ENCODE measurements around the gene ANKRD27. TPM values are rescaled to one million over a fixed set of nuclear protein-coding genes. Genes with fewer than 3 reads are reported as not detected.

Gene ANKRD27
- total RNA-seq, 1 experiment from 2014 or later = 48.1 TPM

GRCh38 chr19:32626969-32627368 is 48.0 kb downstream of the ANKRD27 start:
- no peak overlapping the region for H3K4me3 ChIP-seq (replicated peaks in 1 of 2; ENCODE audit: low read depth in 1 of 2, low read length in 2 of 2)
- H4K20me1 ChIP-seq (ENCODE audit: insufficient read depth) = no peaks in the 10 kb centered on the region
- H3K79me2 ChIP-seq (ENCODE audit: insufficient read depth, low read length) = no peaks in the 10 kb centered on the region
- POLR2A ChIA-PET = no interaction called here
- no peak overlapping the region for H3K9ac ChIP-seq (ENCODE audit: low read length)
- H3K9me2 ChIP-seq (ENCODE audit: insufficient read depth) = no peaks in the 10 kb centered on the region
- CTCF ChIA-PET = no interaction called here
- no peak overlapping the region for H2AFZ ChIP-seq (ENCODE audit: low read depth, low read length, poor library complexity, severe bottlenecking)
- ATAC-seq = no peak
- no peaks in the 10 kb centered on the region for H3K4me1 ChIP-seq (ENCODE audit: control insufficient read depth in 1 of 2, insufficient read depth in 2 of 2, low read length in 2 of 2)
- H3K27ac ChIP-seq (ENCODE audit: low read depth, low read length) = no peak overlapping the region
- H3K4me2 ChIP-seq (ENCODE audit: low read length) = no peak overlapping the region
- peaks cover 14 to 23% of the 10 kb centered on the region in 2 experiments; a peak in 3 of 4 replicates for H3K36me3 ChIP-seq (ENCODE audit: control insufficient read depth in 1 of 2, insufficient read depth in 2 of 2, low read length in 2 of 2)
- BruUV-seq (replicated peaks) = no TSS peak
- no peak for DNase-seq (ENCODE audit: low read depth, low spot score)
- no peaks in the 10 kb centered on the region for H3K9me3 ChIP-seq (ENCODE audit: control insufficient read depth in 1 of 2, insufficient read depth in 1 of 2, low read depth in 1 of 2, low read length in 2 of 2)
- intact Hi-C loops (cut with micrococcal nuclease) = no loop called here
- RAD21 ChIA-PET (ENCODE audit: low non-redundant PET in 1 of 2, low total read pairs in 2 of 2, uncharacterized antibody in 2 of 2, unreplicated experiment in 2 of 2) = no interaction called here
- H3K27me3 ChIP-seq (ENCODE audit: insufficient read depth, low read length) = no peaks in the 10 kb centered on the region
- TF ChIP-seq SP1 (IDR thresholded peaks at IDR 0.05; ENCODE audit: low read depth) = no peak

- H3K4me1 ChIP-seq (ENCODE audit: control insufficient read depth in 1 of 2, insufficient read depth in 2 of 2, low read length in 2 of 2) = no peaks in the 10 kb centered on the region
- H3K36me3 ChIP-seq (ENCODE audit: control insufficient read depth in 1 of 2, insufficient read depth in 2 of 2, low read length in 2 of 2) = peaks cover 15 to 27% of the 10 kb centered on the region in 2 experiments; a peak in 3 of 4 replicates
- DNase-seq (ENCODE audit: low read depth, low spot score) = no peak
- H3K4me3 ChIP-seq (replicated peaks in 1 of 2; ENCODE audit: low read depth in 1 of 2, low read length in 2 of 2) = no peak overlapping the region
- POLR2A ChIA-PET = no interaction called here
- intact Hi-C loops (cut with micrococcal nuclease) = no loop called here
- no peaks in the 10 kb centered on the region for H3K79me2 ChIP-seq (ENCODE audit: insufficient read depth, low read length)
- H3K9ac ChIP-seq (ENCODE audit: low read length) = no peak overlapping the region
- H2AFZ ChIP-seq (ENCODE audit: low read depth, low read length, poor library complexity, severe bottlenecking) = no peak overlapping the region
- CTCF ChIA-PET = no interaction called here
- no peak for ATAC-seq
- H3K27ac ChIP-seq (ENCODE audit: low read depth, low read length) = no peak overlapping the region
- no peaks in the 10 kb centered on the region for H4K20me1 ChIP-seq (ENCODE audit: insufficient read depth)
- no peaks in the 10 kb centered on the region for H3K9me3 ChIP-seq (ENCODE audit: control insufficient read depth in 1 of 2, insufficient read depth in 1 of 2, low read depth in 1 of 2, low read length in 2 of 2)
- RAD21 ChIA-PET (ENCODE audit: low non-redundant PET in 1 of 2, low total read pairs in 2 of 2, uncharacterized antibody in 2 of 2, unreplicated experiment in 2 of 2) = no interaction called here
- no peaks in the 10 kb centered on the region for H3K27me3 ChIP-seq (ENCODE audit: insufficient read depth, low read length)
- TF ChIP-seq REST (IDR thresholded peaks at IDR 0.05; ENCODE audit: low read depth) (no peak), EZH2phosphoT487 (IDR thresholded peaks at IDR 0.05; ENCODE audit: borderline replicate concordance) (no peak), SIN3A (IDR thresholded peaks at IDR 0.05; ENCODE audit: low read depth) (no peak), CTCF (IDR thresholded peaks at IDR 0.05 in 2 of 3, conservative IDR thresholded peaks at IDR 0.05 in 1 of 3; ENCODE audit: borderline replicate concordance in 1 of 3, insufficient read depth in 1 of 3, low read depth in 2 of 3, low read length in 2 of 3) (no peak), CBX3 (IDR thresholded peaks at IDR 0.05; ENCODE audit: low read depth) (no peak), SRF (IDR thresholded peaks at IDR 0.05; ENCODE audit: low read depth) (no peak), CEBPB (IDR thresholded peaks at IDR 0.05; ENCODE audit: low read depth) (no peak), POLR2A (IDR thresholded peaks at IDR 0.05; ENCODE audit: borderline replicate concordance, extremely low read depth, insufficient read depth, insufficient read length) (no peak), EGR1 (IDR thresholded peaks at IDR 0.05; ENCODE audit: low read depth) (no peak), RAD21 (IDR thresholded peaks at IDR 0.05; ENCODE audit: low read depth) (no peak), SP1 (IDR thresholded peaks at IDR 0.05; ENCODE audit: low read depth) (no peak), JUND (IDR thresholded peaks at IDR 0.05) (no peak)
- no peaks in the 10 kb centered on the region for H3K9me2 ChIP-seq (ENCODE audit: insufficient read depth)
- BruUV-seq (replicated peaks) = no TSS peak
- H3K4me2 ChIP-seq (ENCODE audit: low read length) = no peak overlapping the region
Measured at GRCh38 chr19:32624410-32624809, 50.6 kb downstream of the ANKRD27 start.
